ENCODE measurements around the gene AUTS2.

Gene AUTS2

GRCh38 chr7:70497793-70498192 is 899.5 kb downstream of the AUTS2 start:
- DNase-seq: no peak

GRCh38 chr7:70498232-70498992 is 900.1 kb downstream of the AUTS2 start:
- DNase-seq: no peak

GRCh38 chr7:70500261-70500660 is 902.0 kb downstream of the AUTS2 start:
- DNase-seq: no peak

GRCh38 chr7:70502117-70502863 is 904.0 kb downstream of the AUTS2 start:
- no peak for DNase-seq

GRCh38 chr7:70504254-70504653 is 906.0 kb downstream of the AUTS2 start:
- DNase-seq: no peak

GRCh38 chr7:70505468-70505867 is 907.2 kb downstream of the AUTS2 start:
- no peak for DNase-seq

DNA sequence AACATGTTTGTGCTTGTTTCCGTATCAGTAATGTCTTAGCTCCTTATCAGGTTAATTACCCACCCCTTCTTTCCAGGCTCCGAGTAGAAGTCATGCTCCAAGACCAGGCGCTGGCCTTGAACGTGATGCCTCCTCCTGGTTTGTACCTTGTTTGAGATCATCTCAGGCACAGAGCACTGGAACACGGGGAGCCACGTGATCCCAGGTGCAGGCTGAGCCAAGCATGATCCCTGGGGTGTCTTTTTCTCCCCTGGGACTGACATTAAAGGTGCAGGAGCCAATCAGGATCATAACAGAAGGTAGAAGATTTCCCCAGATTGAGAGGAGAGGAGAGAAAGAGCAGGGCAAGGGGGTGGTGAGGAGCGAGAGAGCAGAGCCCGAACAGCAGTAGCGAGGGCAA is 907.6 kb downstream of the AUTS2 start:
- DNase-seq: no peak

GRCh38 chr7:70506434-70506833 is 908.2 kb downstream of the AUTS2 start:
- DNase-seq: no peak

DNA sequence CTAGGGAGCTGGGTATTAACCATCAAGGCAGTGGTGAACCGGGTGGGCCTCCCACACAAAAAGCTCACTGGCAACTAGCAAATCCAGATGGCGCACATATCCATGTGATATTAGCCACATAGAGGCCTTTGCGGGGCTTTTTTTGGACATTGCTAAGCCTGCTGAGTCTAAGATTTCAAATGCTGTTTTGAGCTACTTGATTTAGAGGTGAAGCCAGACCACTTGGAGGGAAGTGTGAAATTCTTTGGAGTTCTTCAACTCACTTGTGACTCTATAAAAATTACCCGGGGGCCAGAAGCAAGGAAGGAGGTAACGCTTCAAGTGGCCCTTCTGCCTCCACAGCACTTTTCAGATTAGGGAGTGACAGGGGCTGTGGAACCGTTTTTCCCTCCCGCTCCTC is 913.9 kb downstream of the AUTS2 start:
- DNase-seq: no peak

DNA sequence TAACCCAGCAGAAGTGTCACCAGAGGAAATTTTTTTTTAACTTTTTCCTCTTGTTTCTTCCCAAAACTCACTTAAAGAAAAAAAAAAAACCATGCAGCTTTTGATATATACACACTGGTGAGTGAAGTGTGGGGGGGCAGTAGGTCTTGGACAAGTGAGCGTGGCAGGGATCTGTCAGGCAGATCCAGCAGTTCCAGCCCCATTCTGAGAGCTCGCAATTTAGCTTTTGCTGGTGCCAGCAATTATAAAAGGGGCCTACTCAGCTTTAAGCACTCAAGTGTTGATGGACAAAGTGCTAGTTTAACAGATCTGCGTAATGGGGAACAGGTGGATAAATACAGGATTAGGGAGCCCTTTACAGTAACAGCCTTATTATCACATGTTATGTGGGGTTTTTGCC is 914.5 kb downstream of the AUTS2 start:
- DNase-seq: no peak

GRCh38 chr7:70520611-70521010 is 922.3 kb downstream of the AUTS2 start:
- no peak for DNase-seq

GRCh38 chr7:70523249-70523988 is 925.1 kb downstream of the AUTS2 start:
- DNase-seq: no peak

DNA sequence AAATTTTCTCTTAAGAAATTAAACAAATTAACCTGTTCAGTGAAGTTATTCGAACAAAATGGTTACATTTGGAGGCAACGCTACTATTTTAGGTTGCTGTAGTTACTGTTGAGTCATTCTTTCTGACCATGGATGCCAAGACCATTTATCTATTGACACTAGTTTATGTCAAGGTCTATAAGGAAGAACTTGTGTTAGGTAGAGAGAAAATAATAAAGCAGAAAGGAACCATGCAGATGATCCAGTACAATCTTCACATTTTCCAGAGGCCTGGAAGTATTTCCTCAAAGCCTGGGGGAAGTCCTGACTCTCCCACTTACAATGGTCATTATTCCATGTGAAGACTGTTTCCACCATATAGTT is 925.7 kb downstream of the AUTS2 start:
- no peak for DNase-seq

- no peak for DNase-seq
Measured at GRCh38 chr7:70525991-70526390, 927.7 kb downstream of the AUTS2 start.

DNA sequence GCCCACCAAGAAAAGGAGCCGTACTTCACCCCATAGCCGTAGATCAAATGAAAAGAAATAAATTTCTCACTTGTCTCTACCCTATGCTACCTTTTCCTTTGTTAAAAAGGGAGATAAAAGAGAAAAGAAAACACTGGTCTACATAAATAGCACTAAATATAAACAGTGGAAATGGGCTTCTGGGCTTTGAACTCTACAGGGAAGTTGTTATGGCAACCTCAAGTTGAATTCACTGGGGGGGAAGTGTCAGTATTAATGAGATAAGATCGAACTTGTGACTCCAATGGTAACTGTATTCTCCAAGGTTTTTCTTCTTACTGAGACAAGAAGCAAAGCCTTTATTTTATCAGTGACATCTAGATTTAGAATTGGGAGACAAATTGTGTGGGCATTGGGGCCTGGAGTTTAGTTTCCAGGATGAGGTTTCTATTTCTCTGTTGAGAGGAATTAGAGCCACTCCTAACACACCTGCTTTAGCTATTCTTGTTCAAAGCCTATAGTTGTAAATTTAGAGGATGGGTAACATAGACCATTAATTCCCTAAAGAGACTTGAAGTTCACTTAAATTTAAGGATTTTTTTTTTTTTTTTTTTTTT is 929.3 kb downstream of the AUTS2 start:
- no peak for DNase-seq

- DNase-seq: no peak
Measured at GRCh38 chr7:70529436-70529835, 931.2 kb downstream of the AUTS2 start.

DNA sequence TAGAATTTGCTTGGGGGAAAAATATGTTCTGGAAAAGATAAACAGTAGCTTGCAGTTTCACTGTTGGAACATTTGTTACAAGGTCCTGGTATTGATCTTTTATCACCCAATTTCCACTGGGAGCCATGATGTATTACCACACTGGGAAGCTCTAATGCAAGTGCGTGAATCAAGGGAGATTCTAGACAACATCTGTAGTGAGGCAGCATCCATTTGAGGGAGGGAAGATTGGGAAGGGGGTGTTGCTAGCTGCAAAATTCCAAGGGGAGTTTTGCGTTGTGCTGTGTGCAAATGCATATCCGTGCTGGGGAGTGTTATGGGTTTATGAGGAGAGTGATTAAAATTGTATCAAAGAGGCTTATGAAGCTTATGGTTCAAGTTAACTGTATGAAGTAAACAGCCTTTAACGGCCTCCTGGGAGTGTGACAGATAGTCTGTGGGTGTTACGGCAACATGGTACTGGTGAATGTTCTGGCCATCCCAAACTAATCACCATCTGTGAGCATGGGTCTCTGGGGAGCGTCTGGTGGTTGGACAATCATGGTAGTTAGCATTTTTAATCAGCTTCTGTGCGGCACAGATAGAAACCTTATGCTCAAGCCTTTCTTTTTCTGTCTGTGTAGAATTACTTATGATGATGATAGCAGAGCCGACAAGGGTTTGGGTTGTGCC is 931.8 kb downstream of the AUTS2 start:
- DNase-seq: no peak

GRCh38 chr7:70533614-70534013 is 935.3 kb downstream of the AUTS2 start:
- no peak for DNase-seq

DNA sequence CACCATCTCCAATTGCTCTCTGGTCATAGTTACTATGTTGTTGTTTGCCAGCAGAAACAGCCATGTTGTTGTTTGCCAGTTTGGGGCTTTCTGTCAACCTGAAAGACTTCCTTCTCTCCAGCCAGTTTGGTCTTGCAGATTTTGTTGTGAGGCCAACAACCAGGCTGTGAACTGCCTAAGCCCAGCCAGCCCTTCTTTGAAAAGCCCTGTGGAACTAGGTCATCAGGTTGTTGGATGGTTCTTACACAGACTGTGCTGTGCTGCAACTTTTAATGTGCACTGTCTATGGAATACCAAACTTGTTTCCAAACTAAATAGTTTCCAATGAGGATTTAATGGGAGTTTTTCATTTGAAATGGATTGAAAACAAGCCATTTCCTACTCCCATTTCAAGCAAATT is 940.9 kb downstream of the AUTS2 start:
- DNase-seq: no peak

- DNase-seq: no peak
Measured at GRCh38 chr7:70539617-70540016, 941.3 kb downstream of the AUTS2 start.

DNA sequence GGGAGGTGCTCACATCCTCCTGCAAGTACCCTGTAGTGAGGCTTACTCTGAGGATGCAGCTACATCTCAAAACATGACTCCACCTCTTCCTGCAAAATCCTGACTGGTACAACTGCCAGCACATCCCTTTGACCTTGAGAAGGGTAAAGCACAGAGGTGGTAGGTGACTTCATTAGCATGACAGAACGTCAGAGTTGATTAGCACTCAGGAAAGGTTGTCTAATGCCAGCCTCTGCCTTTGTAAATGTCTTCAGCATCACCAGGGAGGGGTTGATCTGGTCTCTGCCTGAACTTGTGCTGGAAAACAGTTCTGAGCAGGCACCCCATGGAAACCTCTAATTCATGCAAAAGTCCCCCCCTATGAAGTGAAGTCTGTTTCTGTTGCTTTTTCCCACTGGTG is 942.4 kb downstream of the AUTS2 start:
- DNase-seq: no peak

DNA sequence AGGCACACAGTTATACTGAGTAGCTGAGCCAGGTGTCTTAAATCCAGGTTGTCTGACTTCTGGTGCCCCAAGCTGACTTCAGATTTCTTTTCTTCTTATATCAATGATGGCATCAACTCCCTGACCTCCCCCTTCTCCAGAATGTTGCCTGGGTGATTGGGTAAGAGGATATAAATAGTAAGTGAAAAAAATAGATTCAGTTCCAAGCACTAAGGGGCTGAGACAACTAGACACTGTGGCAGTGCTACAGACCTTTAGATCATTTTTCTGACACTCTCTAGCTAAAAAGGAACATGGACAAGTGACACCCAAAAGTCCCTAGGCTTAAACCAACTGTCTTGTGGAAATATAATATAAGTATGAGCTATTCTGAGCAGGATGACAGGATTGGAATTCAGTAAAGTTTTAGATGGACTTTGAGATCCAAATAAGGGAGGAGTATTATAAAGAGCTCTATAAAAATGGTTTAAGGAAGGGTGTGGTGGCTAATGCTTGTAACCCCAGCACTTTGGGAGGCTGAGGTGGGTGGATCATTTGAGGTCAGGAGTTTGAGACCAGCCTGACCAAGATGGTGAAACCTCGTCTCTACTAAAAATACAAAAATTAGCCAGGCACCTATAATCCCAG is 944.6 kb downstream of the AUTS2 start:
- DNase-seq: no peak

Measured in SIG-M5 (cell line).